ENCODE results near the gene DOCK4.

- TF ChIP-seq CTCF (IDR thresholded peaks at IDR 0.05) (no peak), POLR2A (IDR thresholded peaks at IDR 0.05) (no peak)
These were observed 418.5 kb downstream of the DOCK4 start for GRCh38 chr7:111787741-111788140.
